Putamen (tissue), 1 donor: ENCODE data around the gene WDR93.
A peak's percentile ranks its signal among the peaks of the same experiment; 100 is the strongest.
"Not testable (repeated sequence)": the region's sequence is repeated elsewhere in the genome, so short reads cannot be mapped to it uniquely, and the experiment has no call there.

Experiments
- DNase-seq: peaks from one replicate; pipeline ENCODE4 v3.0.0-alpha.2; 2016; ENCODE audit warnings: low spot score

Gene WDR93

DNA sequence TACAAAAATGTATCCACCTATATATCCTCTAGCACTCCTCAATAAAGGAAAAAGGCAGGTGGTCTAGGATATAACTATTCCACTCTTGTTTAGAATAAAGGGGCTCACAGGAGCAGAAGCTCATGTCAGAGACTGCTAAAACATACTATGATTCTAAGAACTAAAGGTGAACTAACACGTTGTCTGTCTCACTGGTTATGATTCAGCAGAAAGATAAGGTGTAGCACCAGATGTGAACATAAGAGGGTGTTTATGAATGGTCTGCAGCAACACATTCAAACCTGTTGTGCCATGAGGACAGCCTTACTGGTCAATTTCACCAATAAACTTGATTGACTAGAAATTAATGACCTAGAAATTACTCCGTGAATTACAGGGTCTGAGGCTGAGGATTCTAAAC is 4.6 kb upstream of the WDR93 start:
- no peak for DNase-seq

DNA sequence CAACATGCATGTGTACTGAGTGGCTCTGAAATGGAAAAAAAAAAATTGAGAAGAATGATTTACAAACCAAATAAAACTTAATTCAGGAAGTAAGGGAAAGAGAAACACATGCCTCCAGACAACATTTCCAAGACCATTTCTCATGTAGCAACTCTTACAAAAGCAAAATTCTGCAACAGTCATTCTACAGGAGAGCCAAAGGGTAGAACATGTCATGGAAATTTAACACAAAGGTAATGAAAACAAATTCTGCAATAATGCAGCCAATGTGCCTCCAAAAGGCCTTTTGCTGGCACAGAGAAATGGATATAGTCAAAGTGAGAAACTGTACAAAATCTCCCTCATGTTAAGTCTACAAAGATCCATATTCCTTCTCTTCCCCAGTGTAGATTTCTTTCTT is 4.1 kb upstream of the WDR93 start:
- no peak for DNase-seq

DNA sequence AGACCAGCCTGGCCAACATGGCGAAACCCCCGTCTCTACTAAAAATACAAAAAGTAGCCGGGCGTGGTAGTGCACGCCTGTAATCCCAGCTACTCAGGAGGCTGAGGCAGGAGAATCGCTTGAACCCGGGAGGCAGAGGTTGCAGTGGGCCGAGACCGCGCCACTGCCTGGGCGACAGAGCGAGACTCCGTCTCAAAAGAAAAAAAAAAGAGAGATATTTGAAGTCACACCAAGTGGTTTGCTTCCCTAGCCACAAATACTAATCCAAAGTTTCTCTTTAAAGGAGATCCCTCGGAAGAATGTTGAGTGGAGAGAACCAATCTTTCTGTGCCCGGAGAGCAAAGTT is 708 bp upstream of the WDR93 start:
- DNase-seq = not testable (repeated sequence)

DNA sequence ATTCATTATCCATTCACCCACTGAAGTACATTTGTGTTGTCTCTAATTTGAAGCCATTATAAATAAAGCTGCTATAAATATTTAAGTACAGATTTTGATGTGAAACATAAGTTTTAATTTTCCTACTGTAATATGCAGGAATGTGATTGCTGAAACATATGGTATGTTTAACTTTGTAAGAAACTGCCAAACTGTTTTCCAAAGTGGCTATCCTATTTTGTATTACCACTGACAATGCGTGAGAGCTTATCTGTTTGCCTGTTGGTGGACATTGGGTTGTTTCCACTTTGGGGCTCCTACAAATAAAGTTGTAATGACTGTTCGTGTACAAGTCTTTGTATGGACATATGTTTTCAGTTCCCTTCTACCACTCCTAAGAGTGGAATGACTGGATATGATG is 2.5 kb downstream of the WDR93 start:
- no peak for DNase-seq

DNA sequence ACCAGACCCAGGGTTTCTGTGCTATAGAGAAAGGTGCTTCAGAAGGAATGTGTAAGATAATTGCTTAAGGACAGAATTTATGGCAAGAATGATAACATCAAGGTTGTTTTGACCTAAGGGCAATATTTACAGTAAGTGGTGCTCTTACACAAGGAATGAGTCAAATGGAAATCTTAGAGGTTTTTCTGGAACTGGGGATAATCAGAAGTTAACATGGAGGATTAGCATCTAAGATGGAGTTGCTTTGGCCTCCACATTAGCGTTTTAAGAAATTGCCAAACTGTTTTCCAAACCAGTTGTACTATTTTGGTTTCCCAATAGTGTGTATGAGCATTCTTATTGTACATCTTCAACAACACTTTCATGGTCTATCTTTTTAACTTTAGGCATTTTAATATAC is 3.1 kb downstream of the WDR93 start:
- no peak for DNase-seq

DNA sequence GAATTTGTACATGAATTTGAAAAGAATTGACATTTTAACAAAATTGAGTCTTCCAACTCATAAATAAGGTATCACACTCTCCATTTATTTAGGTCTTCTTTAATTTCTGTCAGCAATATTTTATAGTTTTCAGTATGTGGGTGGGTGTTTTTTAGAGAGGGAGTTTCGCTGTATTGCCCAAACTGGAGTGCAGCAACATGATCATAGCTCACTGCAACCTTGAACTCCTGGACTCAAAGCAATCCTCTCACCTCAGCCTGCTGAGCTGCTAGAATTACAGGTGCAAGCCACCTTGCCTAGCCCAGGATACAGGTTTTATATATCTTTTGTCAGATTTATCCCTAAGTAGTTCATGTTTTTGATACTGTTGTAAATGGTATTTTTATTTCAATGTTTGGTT is 4.6 kb downstream of the WDR93 start:
- DNase-seq = no peak

DNA sequence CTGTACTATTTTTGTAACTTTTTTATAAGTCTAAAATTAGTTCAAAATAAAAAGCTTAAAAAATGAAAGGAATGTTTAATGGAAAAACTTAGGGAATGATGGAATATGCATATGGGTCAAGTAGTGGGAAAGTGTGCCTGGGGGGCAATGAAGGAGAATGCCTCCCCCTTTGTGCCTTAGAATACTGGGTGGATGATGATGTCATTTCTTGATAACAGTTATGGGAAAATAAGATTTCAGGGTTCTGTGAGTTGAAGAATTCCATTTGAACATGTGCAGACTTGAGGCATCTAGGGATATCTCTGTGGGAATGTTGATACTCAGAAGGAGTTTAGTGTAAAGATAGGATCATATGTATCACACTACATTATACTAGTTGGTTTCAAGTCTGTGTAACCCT is 13.8 kb downstream of the WDR93 start:
- no peak for DNase-seq

DNA sequence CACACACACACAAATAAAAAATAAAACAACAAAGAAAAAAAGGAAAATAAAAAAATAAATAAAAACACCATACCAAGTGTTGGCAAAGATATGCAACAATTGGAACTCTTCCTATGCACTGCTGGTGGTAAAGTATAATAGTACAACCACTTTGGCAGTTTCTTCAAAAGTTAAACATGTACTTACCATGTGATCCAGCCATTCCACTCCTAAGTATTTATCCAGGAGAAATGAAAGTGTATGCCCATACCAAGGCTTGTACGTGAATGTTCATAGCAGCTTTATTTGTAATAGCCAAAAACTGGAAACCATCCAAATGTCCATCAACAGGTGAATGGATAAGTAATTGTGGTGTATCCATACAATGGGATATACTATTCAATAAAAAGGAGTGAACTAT is 17.0 kb downstream of the WDR93 start:
- DNase-seq = no peak

DNA sequence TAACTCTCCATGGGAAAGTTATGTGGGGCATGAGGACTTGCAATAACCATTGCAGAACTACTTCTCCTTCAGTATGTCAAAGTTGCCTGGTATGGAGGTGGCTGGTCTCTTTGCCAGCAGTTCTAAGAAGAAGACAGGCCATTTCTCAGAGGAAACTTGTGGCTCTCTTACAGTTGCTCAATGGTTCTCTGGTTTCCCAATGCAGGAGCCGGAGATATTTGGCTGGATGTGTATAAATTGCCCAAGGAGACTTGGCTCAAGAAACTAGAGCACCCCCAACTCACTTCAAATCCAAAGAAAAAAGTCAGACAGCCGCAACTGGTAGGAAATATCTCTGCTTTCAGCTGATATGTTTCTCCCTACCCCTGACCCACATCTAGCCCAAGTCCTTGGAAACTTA is 24.2 kb downstream of the WDR93 start:
- no peak for DNase-seq

DNA sequence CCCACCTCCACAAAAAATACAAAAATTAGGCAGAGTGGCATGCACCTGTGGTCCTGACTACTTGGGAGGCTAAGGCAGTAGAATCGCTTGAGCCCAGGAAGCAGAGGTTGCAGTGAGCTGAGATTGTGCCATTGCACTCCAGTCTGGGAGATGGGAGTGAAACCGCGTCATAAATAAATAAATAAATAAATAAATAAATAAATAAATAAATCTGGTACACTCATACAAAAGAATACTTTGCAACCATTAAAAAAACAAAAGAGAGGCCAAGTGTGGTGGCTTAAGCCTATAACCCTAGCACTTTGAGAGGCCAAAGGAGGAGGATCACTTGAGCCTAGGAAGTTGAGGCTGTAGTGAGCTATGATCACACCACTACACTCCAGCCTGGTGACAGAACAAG is 32.4 kb downstream of the WDR93 start:
- DNase-seq = no peak

DNA sequence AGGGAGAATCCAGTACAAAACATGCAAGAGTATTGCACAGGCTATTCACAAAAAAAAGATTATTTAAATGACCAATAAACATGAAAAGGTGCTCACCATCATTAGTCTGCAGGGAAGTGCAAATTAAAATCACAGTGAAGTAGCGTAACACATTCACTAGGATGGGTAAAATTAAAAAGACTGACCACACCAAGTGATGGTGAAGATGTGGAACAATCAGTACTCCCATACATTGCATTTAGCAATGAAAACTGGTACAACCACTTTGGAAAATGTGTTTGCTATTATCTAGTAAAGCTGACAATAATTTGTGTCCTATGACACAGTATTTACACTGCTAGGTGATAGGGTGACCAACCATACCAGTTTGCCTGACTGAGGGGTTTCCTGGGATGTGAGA is 34.0 kb downstream of the WDR93 start:
- DNase-seq = no peak

DNA sequence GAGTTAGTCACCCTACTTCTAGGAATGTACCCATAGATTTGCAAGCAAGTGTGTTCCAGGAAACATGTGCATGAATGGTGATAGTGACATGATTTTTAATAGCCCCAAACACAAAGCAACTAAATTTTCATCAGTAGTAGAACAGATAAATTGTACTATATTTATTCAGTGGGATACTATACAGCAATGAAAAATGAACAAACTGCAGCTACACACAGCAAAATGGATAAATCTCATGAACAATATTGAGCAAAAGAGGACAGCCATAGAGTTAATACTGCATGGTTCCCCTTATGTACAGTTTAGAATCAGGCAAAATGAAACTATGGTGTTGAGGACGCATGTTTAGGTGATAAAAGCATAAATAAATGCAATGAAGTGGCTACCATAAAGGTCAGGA is 34.5 kb downstream of the WDR93 start:
- no peak for DNase-seq

DNA sequence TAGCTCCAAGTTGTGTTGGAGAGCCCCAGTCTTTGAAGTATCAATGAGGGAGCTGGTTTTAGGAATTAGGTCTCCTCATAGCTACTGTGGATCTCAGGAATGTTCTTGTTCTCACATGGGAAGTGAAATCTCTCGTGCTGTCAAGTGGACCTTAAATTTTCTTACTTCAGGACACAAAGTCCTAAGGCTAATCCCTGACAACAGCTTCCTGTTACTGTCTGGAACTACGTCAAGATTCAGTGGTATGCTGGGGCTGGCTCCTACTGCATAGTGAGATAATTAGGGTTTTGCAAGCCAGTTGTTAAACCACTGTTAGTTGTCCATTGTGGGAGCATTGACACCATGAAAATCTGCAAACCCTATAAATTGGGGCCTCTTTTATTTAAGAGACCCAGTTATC is 37.6 kb downstream of the WDR93 start:
- DNase-seq = no peak

DNA sequence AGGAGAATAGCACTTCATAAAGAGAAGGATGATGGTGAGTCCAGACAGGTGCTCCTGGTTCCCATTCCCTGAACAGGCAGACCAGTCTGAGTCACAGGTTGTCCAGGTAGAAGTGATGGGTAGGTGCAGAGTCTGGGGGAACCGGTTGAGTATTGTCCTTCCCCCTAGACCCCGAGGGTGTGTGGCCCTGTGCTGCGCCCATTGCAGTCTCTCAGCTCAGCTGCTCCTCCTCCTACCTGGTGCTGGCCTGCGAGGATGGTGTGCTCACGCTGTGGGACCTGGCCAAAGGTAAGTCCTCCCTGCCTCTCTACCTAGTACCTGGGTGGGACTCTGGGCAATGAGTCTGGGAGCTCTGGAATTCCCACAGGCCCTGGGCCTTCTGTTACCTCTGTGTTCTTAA is 40.7 kb downstream of the WDR93 start:
- DNase-seq = no peak

DNA sequence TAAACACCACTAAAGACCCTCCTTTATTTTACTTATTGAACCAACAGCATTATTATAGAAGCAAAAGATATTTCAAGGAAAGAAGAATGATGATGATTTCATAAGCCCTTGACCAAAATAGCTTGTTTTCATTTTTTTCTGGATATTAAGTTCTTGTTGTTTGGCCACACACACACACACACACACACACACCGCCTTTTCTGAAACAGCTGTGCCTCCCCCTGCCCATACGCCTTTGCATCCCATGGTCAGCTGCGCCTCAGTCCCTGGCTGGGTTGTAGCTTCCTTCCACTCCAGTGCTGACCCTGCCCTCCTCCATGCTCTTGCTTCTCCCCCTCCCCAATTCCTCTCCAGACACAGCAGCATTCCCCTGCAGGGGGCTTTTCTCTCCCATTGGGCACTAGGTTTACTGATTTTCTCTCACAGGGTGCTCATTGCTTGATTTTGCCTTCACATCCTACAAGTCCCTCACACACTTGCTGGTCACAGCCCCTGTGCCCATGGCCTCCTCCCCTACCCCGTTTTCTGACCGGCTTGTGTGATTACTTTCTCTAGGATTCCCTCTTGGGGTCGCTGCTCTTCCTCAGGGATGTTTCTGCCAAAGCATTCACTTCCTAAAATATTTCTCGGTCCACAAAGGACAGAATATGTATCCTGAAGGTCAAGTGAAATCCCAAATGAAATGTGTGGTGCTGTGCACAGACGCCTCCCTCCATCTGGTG is 42.0 kb downstream of the WDR93 start:
- no peak for DNase-seq

DNA sequence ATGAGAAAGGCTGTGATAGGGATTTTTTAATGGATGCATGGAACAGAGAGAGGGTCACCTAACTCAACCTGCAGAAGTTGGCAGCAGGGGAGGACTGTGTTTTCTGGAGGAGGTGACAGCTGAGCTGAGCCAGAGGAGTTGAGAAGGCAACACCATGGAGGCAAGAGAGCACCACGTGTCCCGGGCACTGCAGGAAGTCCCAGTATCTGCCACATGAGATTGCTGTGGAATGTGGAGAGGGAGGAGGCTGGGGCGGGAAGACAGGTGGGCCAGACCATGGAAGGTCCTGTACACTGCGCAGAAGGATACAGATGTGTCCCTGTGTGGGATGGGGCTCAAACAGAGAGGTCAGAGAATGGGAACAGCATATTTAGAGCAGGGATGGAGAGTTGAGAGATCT is 45.2 kb downstream of the WDR93 start:
- DNase-seq = no peak

DNA sequence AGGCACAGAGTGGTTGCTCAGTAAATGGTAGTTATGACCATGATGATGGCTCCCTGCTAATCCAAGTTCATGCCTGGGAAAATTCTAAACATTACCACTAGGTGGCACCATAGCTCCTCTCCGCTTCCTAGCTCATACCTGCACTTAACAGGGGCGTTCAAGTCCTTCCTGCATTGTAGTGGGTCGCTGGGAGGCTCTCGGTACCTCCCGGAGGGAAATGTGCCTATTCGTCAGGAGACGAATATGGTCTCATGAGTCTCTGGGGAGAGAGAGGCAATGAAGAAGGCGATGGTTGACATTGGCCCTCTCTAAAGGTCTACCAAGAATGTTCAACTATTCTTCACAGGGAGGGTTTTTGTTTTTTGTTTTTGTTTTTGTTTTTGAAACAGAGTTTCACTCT is 49.5 kb downstream of the WDR93 start:
- DNase-seq = peak; percentile 49

DNA sequence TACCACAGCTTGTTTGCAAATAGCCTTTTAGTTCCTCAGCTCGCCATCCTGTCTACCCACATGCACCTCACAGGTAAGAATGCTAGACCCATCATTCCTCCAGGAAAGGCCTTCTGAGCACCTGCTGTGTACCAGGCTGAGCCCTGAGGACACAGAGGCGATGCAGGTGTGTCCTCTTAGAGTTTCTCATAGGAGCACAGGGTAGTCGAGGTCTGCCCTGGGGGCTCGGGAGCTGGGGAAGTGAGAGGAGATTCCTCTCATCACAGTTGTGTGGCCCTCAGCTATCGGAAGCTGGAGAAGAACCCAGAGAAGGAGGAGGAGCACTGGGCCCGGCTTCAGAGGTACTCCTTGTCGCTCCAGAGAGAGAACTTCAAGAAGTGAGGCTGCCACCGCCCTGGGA is 52.4 kb downstream of the WDR93 start:
- DNase-seq = no peak

DNA sequence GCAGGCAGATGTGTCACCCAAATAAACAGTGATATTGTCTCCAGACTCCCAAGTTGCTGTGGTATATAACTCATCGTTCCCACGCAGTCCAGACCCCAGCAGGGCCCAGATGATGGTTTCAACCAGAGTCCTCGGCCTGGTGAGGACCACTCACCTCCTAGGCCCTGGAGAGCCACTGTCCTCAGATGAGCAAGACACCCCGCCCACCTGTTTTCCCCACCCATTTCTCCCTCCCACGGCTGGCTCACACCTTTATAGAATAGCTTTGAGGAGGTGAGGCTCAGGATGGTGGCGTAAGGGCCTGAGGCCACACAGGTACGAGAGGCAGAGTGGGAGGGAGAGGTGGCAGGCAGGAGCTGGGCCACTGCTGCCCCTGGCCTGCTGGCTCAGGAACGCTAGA is 53.0 kb downstream of the WDR93 start:
- no peak for DNase-seq

DNA sequence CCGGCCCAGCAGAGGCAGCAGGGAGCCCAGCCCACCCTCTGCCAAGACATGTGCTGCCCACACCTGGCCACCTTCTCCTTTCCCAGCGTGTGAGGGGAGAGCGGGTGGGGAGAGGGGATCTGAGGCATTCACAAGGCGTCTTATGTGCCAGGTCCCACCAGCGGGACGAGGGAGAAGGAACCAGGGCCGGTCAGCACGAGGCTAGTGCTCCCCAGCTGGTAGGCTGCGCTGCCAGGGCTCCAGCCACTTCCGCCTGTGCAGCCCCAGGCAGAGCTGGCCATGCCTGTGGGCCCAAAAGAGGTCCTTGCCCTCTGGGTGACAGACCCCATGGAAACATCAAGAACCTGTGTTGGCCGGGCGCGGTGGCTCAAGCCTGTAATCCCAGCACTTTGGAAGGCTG is 54.5 kb downstream of the WDR93 start:
- no peak for DNase-seq

DNA sequence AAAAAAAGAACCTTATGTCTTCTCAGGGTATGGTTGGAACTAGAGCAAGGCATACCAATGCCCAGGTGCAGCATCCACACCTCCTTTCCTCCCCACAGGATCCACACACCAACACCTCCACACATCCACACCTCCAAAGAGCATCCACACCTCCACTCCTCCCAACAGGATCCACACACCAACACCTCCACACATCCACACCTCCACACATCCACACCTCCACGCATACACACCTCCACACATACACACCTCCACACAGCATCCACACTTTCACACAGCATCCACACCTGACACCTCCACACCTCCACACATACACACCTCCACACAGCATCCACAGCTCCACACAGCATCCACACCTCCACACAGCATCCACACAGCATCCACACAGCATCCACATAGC is 55.2 kb downstream of the WDR93 start:
- no peak for DNase-seq

DNA sequence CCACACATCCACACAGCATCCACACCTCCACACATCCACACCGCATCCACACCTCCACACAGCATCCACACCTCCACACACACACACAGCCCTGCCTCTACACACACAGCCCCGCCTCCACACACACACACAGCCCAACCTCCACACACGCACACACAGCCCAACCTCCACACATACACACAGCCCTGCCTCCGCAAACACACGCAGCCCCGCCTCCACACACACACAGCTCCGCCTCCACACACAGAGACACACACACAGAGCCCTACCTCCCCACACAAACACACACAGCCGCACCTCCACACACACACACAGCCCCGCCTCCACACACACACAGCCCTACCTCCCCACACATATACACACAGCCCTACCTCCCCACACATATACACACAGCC is 55.8 kb downstream of the WDR93 start:
- DNase-seq = no peak

DNA sequence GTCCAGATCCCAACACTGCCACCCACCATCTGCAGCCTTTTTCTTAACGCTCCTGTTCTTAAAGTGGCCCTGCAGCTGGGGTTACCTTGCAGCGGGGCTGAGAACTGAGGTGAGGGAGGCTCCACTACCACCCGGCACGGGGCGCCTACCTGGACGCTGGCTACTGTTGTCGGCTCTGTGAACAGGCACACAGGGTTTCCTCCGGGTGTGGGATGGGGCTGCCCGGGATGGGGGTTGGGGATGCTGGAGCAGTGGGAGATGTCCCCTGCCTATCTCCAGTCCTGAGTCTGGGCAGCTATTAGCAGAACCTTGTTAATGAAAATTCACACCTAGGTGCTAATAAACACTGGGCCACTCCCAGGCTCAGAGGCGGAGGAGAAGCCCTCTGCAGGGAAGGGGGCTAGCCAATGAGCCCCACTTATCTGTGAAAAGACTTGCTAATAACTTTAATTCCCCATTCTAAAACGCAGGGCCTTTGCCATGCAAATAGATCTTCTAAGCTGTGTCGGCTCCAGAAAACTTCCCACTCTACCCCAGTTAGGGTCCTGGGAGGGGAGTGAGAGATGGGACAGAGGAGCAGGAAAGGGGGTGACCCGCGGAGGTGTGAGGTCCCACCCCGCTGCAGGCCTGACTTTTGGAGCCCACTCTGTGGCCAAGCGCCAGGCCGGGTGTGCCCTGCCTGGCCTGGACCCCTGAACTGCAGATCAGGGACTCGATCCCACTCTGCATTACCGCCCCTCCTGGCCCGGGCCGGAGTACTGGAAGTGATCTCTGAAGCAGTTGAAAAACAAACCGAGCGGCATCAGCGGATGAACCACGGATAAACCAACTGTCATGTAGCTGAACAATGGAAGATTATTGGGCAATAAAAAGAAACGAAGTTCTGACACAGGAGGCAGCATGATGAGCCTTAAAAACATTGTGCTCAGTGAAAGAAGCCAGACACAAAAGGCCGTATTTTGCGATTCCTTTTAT is 57.4 kb downstream of the WDR93 start:
- no peak for DNase-seq

DNA sequence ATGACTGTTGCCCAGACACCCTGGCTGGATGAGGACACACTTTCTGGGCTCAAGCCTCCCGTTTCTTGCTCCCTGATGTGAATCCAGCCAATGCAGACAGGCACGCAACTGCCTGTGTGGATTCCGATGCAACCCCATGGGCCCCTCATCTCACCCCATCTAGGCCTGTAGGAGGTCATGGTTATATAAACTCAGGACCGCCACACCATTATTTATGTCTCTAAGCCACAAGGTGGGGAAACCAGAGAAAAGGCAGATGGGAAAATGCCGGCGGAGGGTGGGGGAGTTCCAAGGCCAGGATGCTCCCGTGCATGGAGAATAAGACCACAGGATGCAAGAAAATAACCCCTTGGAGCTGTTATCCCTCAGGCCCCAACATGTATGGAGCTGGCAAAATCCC is 58.4 kb downstream of the WDR93 start:
- DNase-seq = no peak
